Measurements from ENCODE around the gene CRIM1. TPM values are rescaled to one million over a fixed set of nuclear protein-coding genes. Genes with fewer than 3 reads are reported as not detected.

CRIM1 gene
- total and polyA plus RNA-seq, 12 donors = 7.6 to 66.3 (median 24.3) TPM

DNA sequence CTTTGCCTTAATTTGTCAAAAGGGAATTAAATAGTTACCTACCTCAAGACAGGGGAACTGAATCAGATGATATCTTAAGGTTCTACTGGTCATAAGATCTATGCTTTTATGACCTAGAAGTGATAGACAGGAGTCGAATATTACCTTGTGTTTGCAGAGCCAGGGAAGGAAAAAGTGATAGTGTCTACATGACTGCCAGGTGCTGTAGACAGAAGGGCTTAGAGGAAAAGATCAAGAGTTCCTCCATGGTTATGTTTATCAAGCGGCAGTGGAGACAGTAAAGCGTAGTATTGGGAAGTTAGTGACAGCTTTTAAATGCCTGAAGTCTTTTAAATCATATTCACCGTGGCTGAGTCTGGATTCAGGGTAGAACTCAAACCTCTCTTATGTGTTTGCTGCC is 11.9 kb downstream of the CRIM1 start:
- H3K4me3 ChIP-seq = no peak overlapping the region

GRCh38 chr2:36367895-36368353 is 12.3 kb downstream of the CRIM1 start:
- H3K4me1 ChIP-seq (replicated peaks in 1 of 2) = peaks cover 4 to 28% of the 10 kb centered on the region in 2 donors
- H3K9me3 ChIP-seq (replicated peaks in 1 of 3) = no peaks in the 10 kb centered on the region

More for the DNA sequence above, 11.9 kb downstream of the CRIM1 start:
- no peaks in the 10 kb centered on the region for H3K9me3 ChIP-seq (replicated peaks in 1 of 3)
- intact Hi-C loops (cut with DNase I) = no loop called here
- DNase-seq = no peak
- no peaks in the 10 kb centered on the region for H3K36me3 ChIP-seq (replicated peaks in 1 of 2)
- no peak for TF ChIP-seq POLR2A (IDR thresholded peaks at IDR 0.05)
- TF ChIP-seq CTCF (IDR thresholded peaks at IDR 0.05) = no peak
- H3K27me3 ChIP-seq = no peaks in the 10 kb centered on the region
- WGBS, 4 donors = 66 to 78% (median 77%) methylated on average over 4 of the region's 4 CpGs
- no peak overlapping the region for H3K27ac ChIP-seq
- peaks cover 4 to 23% of the 10 kb centered on the region in 2 donors for H3K4me1 ChIP-seq (replicated peaks in 1 of 2)

DNA sequence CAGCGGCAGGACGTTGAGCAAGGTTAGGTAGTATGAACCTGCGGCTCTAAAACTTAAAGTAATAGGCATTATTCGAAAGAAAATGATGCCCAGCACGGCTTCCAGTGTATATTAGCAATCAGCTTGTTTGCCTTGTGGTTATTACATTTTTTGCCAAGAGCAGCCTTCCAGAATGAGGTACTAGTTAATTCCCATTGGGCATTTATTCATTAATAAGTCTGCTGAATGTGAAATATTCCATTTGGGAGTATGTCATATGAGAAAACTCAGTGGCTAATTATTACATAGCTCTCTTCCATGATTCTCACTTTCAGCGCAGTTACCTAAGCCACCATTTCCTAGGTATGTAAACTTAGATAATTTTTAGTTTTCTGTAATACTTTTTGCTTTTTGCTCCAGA is 12.9 kb downstream of the CRIM1 start:
- H3K4me1 ChIP-seq (replicated peaks in 1 of 2) = peaks cover 4 to 28% of the 10 kb centered on the region in 2 donors
- no peak overlapping the region for H3K4me3 ChIP-seq
- intact Hi-C loops (cut with DNase I) = no loop called here
- 78 to 83% (median 80%) methylated on average over 6 of the region's 6 CpGs for WGBS, 4 donors
- no peak overlapping the region for H3K27ac ChIP-seq
- no peaks in the 10 kb centered on the region for H3K36me3 ChIP-seq (replicated peaks in 1 of 2)
- H3K9me3 ChIP-seq (replicated peaks in 1 of 3) = no peaks in the 10 kb centered on the region
- no peaks in the 10 kb centered on the region for H3K27me3 ChIP-seq
- TF ChIP-seq CTCF (IDR thresholded peaks at IDR 0.05) (no peak), POLR2A (IDR thresholded peaks at IDR 0.05) (no peak)
- DNase-seq = no peak

More at GRCh38 chr2:36367895-36368353, 12.3 kb downstream of the CRIM1 start:
- 51 to 72% (median 66%) methylated on average over 5 of the region's 5 CpGs for WGBS, 4 donors
- Histone ChIP-seq H3K27ac (no peak overlapping the region), H3K36me3 (replicated peaks in 1 of 2) (no peaks in the 10 kb centered on the region), H3K4me3 (no peak overlapping the region), H3K27me3 (no peaks in the 10 kb centered on the region)
- DNase-seq = no peak
- intact Hi-C loops (cut with DNase I) = no loop called here
- TF ChIP-seq CTCF (IDR thresholded peaks at IDR 0.05) = no peak
- TF ChIP-seq POLR2A (IDR thresholded peaks at IDR 0.05) = no peak

- DNase-seq = no peak
- TF ChIP-seq CTCF (IDR thresholded peaks at IDR 0.05) = no peak
- no peak for TF ChIP-seq POLR2A (IDR thresholded peaks at IDR 0.05)
- intact Hi-C loops (cut with DNase I) = no loop called here
- peaks cover 4 to 28% of the 10 kb centered on the region in 2 donors for H3K4me1 ChIP-seq (replicated peaks in 1 of 2)
- H3K27me3 ChIP-seq = no peaks in the 10 kb centered on the region
- H3K36me3 ChIP-seq (replicated peaks in 1 of 2) = no peaks in the 10 kb centered on the region
- WGBS, 4 donors = 79 to 86% (median 81%) methylated on average over 1 of the region's 1 CpG
- H3K4me3 ChIP-seq = no peak overlapping the region
- no peak overlapping the region for H3K27ac ChIP-seq
- no peaks in the 10 kb centered on the region for H3K9me3 ChIP-seq (replicated peaks in 1 of 3)
These were observed 13.6 kb downstream of the CRIM1 start for GRCh38 chr2:36369163-36369562.
